HG03066 (cell line): ENCODE results near the gene MLKL.
"Not testable (repeated sequence)": the region's sequence is repeated elsewhere in the genome, so short reads cannot be mapped to it uniquely, and the experiment has no call there.

Experiments used
- ATAC-seq: cut with Tn5 transposase; IDR thresholded peaks from one replicate; pipeline ENCODE4 v1.9.1; 2021; ENCODE audit warnings: low read depth; ENCODE audit not compliant: unreplicated experiment

MLKL gene

GRCh38 chr16:74654536-74655050 is 46.1 kb downstream of the MLKL start:
- ATAC-seq, result no peak

GRCh38 chr16:74652883-74653282 is 47.8 kb downstream of the MLKL start:
- ATAC-seq, result not testable (repeated sequence)

GRCh38 chr16:74652249-74652648 is 48.4 kb downstream of the MLKL start:
- ATAC-seq, result no peak

GRCh38 chr16:74651841-74652240 is 48.8 kb downstream of the MLKL start:
- ATAC-seq, result no peak

- ATAC-seq, result no peak
Observed at GRCh38 chr16:74650966-74651567, 49.6 kb downstream of the MLKL start.

GRCh38 chr16:74649839-74650504 is 50.7 kb downstream of the MLKL start:
- ATAC-seq, result no peak

- no peak for ATAC-seq
Observed at GRCh38 chr16:74641969-74642368, 58.7 kb downstream of the MLKL start.

GRCh38 chr16:74637742-74638453 is 62.8 kb downstream of the MLKL start:
- no peak for ATAC-seq

- ATAC-seq, result no peak
Observed at GRCh38 chr16:74635303-74635702, 65.4 kb downstream of the MLKL start.

- ATAC-seq, result no peak
Observed at GRCh38 chr16:74633686-74634085, 67.0 kb downstream of the MLKL start.

- ATAC-seq, result no peak
Observed at GRCh38 chr16:74627506-74628220, 73.0 kb downstream of the MLKL start.

GRCh38 chr16:74626741-74627416 is 73.8 kb downstream of the MLKL start:
- ATAC-seq, result no peak

- no peak for ATAC-seq
Observed at GRCh38 chr16:74625500-74626350, 74.9 kb downstream of the MLKL start.

- ATAC-seq, result no peak
Observed at GRCh38 chr16:74623839-74624235, 76.8 kb downstream of the MLKL start.

- ATAC-seq, result no peak
Observed at GRCh38 chr16:74623214-74623838, 77.3 kb downstream of the MLKL start.

GRCh38 chr16:74622005-74622404 is 78.7 kb downstream of the MLKL start:
- no peak for ATAC-seq
